CD8-positive, alpha-beta memory T cell (primary cell): Measurements from ENCODE around the gene TEX50. TPM values are rescaled to one million over a fixed set of nuclear protein-coding genes. Genes with fewer than 3 reads are reported as not detected.
"Not testable (repeated sequence)": the region's sequence is repeated elsewhere in the genome, so short reads cannot be mapped to it uniquely, and the experiment has no call there.

ENCODE experiments used
- CTCF ChIA-PET: fragments of 350-600 bp; sonication (Branson Sonifier 250); formaldehyde crosslinking; loops from one replicate; lab custom pipeline; 2021; ENCODE audit warnings: antibody characterized with exemption; lab: Charles Lee
- POLR2A ChIA-PET: fragments of 350-600 bp; sonication (Branson Sonifier 250); formaldehyde crosslinking; loops from one replicate; lab custom pipeline; 2021; ENCODE audit warnings: antibody characterized with exemption; lab: Charles Lee
- DNase-seq, 5 donors: peaks; one replicate each; pipeline versions ENCODE4 v3.0.0 to v3.0.0-alpha.2; 2020 to 2022; ENCODE audit warnings: mixed read lengths in 1 of 5
- H3K27ac ChIP-seq: one replicate; pipeline ENCODE4 v1.7.0; 2013; ENCODE audit warnings: low read depth, mild to moderate bottlenecking, low read length, moderate library complexity
- H3K27me3 ChIP-seq: 2 replicates; pipeline ENCODE4 v1.7.0; 2013; ENCODE audit warnings: low read length, mild to moderate bottlenecking; ENCODE audit not compliant: insufficient read depth, poor library complexity, severe bottlenecking
- H3K36me3 ChIP-seq: 2 replicates; pipeline ENCODE4 v1.7.0; 2013; ENCODE audit warnings: mild to moderate bottlenecking, low read length, moderate library complexity; ENCODE audit not compliant: insufficient read depth
- H3K4me1 ChIP-seq: 2 replicates; pipeline ENCODE4 v1.7.0; 2013; ENCODE audit warnings: mild to moderate bottlenecking, low read length, moderate library complexity; ENCODE audit not compliant: insufficient read depth
- H3K4me3 ChIP-seq: 2 replicates; pipeline ENCODE4 v1.7.0; 2013; ENCODE audit warnings: mild to moderate bottlenecking, low read length
- H3K9me3 ChIP-seq: 2 replicates; pipeline ENCODE4 v1.7.0; 2013; ENCODE audit warnings: mild to moderate bottlenecking, low read length
- H3K27ac Mint-ChIP-seq, 8 donors: one replicate each; pipeline ENCODE4 v1.8.0; 2020 to 2021; ENCODE audit warnings: mixed read lengths in 8 of 8, mild to moderate bottlenecking in 6 of 8, inconsistent platforms in 3 of 8, moderate library complexity in 3 of 8
- H3K27me3 Mint-ChIP-seq, 2 donors: one replicate each; pipeline ENCODE4 v1.8.0; 2020 to 2021; ENCODE audit warnings: mixed read lengths in 2 of 2, mild to moderate bottlenecking in 1 of 2, moderate library complexity in 1 of 2
- H3K36me3 Mint-ChIP-seq, 3 donors: one replicate each; pipeline ENCODE4 v1.8.0; 2020 to 2021; ENCODE audit warnings: mixed read lengths in 3 of 3, inconsistent platforms in 1 of 3, mild to moderate bottlenecking in 1 of 3
- H3K4me1 Mint-ChIP-seq, 3 donors: one replicate each; pipeline ENCODE4 v1.8.0; 2020 to 2021; ENCODE audit warnings: mixed read lengths in 3 of 3, inconsistent platforms in 1 of 3, mild to moderate bottlenecking in 1 of 3
- H3K4me3 Mint-ChIP-seq, 7 donors: one replicate each; pipeline ENCODE4 v1.8.0; 2020 to 2021; ENCODE audit warnings: mixed read lengths in 7 of 7, mild to moderate bottlenecking in 6 of 7, moderate library complexity in 4 of 7, inconsistent platforms in 2 of 7
- H3K9me3 Mint-ChIP-seq, 5 donors: one replicate each; pipeline ENCODE4 v1.8.0; 2020 to 2022; ENCODE audit warnings: mixed read lengths in 5 of 5, mild to moderate bottlenecking in 3 of 5, moderate library complexity in 2 of 5, inconsistent platforms in 1 of 5
- polyA plus RNA-seq: library from polyadenylated mRNA; unstranded; fragments of 300-500 nt; fragmentation: Illumina TruSeq; gene quantifications from one replicate; pipeline ENCODE4 v1.2.3, GENCODE V29; 2021
- total RNA-seq, 2 experiments: library from RNA; stranded (reverse); gene quantifications; one replicate each; pipeline ENCODE4 v1.2.3, GENCODE V29; 2021

TEX50 gene
- total and polyA plus RNA-seq, 3 experiments from 2014 or later = not detected

- CTCF ChIA-PET, H3K4me3 ChIP-seq, H3K27ac ChIP-seq, H3K4me1 ChIP-seq, H3K36me3 ChIP-seq, H3K9me3 ChIP-seq, H3K27me3 ChIP-seq, H3K27ac Mint-ChIP-seq, H3K4me3 Mint-ChIP-seq, POLR2A ChIA-PET: not testable (repeated sequence)
- H3K27me3 Mint-ChIP-seq = peaks cover 7 to 13% of the 10 kb centered on the region in 2 donors
- peaks cover 0 to 26% (median 0%) of the 10 kb centered on the region in 3 donors for H3K36me3 Mint-ChIP-seq
- peaks cover 5 to 14% (median 6%) of the 10 kb centered on the region in 5 donors for H3K9me3 Mint-ChIP-seq
- DNase-seq = peak in 1 of 5 donors; percentile 42
- peaks cover 0 to 12% (median 6%) of the 10 kb centered on the region in 3 donors for H3K4me1 Mint-ChIP-seq
Measured at GRCh38 chr1:173613086-173613485, 22.1 kb upstream of the TEX50 start.

- H3K27ac ChIP-seq = no peak overlapping the region
- Mint-ChIP-seq H3K4me1 (peaks cover 0 to 12% (median 6%) of the 10 kb centered on the region in 3 donors), H3K4me3 (no peak overlapping the region), H3K27me3 (peaks cover 16 to 35% of the 10 kb centered on the region in 2 donors), H3K9me3 (peaks cover 24 to 38% (median 28%) of the 10 kb centered on the region in 5 donors), H3K36me3 (peaks cover 7 to 48% (median 11%) of the 10 kb centered on the region in 3 donors), H3K27ac (peak overlapping the region in 2 of 8 donors; percentile 21 to 46)
- H3K4me3 ChIP-seq = no peak overlapping the region
- H3K27me3 ChIP-seq = no peaks in the 10 kb centered on the region
- DNase-seq = no peak
- ChIA-PET POLR2A (no interaction called here), CTCF (no interaction called here)
- no peaks in the 10 kb centered on the region for H3K9me3 ChIP-seq
- no peaks in the 10 kb centered on the region for H3K36me3 ChIP-seq
- H3K4me1 ChIP-seq = no peaks in the 10 kb centered on the region
Measured at GRCh38 chr1:173616859-173617258, 18.3 kb upstream of the TEX50 start.

DNA sequence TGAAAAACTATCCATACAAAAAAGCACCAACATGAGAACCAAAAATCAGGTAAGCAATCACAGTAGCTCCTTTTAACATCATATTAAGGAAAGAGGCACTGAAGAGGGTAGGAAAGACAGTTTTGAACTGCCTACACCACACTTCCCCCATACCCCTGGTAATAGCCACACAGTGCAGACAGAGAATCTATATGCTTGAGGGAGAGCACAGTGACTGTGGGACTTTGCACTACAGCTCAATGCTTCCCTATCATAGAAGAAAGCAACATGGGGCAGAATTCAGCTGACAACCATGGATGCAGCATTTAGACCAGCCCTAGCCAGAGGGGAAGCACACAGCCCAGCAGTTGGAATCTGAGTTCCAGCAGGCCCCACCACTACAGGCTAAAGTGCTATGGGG is 7.9 kb upstream of the TEX50 start:
- Mint-ChIP-seq H3K4me3 (no peak overlapping the region), H3K9me3 (peaks cover 0 to 7% (median 0%) of the 10 kb centered on the region in 5 donors), H3K27ac (peak overlapping the region in 1 of 8 donors; percentile 20), H3K4me1 (no peaks in the 10 kb centered on the region), H3K36me3 (peaks cover 0 to 7% (median 0%) of the 10 kb centered on the region in 3 donors), H3K27me3 (peaks cover 0 to 11% of the 10 kb centered on the region in 2 donors)
- H3K36me3 ChIP-seq = no peaks in the 10 kb centered on the region
- no peaks in the 10 kb centered on the region for H3K27me3 ChIP-seq
- no peaks in the 10 kb centered on the region for H3K9me3 ChIP-seq
- no peak overlapping the region for H3K27ac ChIP-seq
- H3K4me1 ChIP-seq = no peaks in the 10 kb centered on the region
- POLR2A ChIA-PET = no interaction called here
- H3K4me3 ChIP-seq = no peak overlapping the region
- DNase-seq = no peak
- CTCF ChIA-PET = no interaction called here

GRCh38 chr1:173628888-173629287 is 6.2 kb upstream of the TEX50 start:
- H3K4me3 ChIP-seq = no peak overlapping the region
- no peaks in the 10 kb centered on the region for H3K9me3 ChIP-seq
- no peaks in the 10 kb centered on the region for H3K27me3 ChIP-seq
- no peak overlapping the region for H3K27ac ChIP-seq
- Mint-ChIP-seq H3K4me1 (no peaks in the 10 kb centered on the region), H3K27me3 (peaks cover 0 to 7% of the 10 kb centered on the region in 2 donors), H3K9me3 (peaks cover 0 to under 1% (median 0%) of the 10 kb centered on the region in 5 donors), H3K4me3 (no peak overlapping the region), H3K27ac (peak overlapping the region in 1 of 8 donors; percentile 12), H3K36me3 (no peaks in the 10 kb centered on the region)
- CTCF ChIA-PET = no interaction called here
- no peaks in the 10 kb centered on the region for H3K36me3 ChIP-seq
- H3K4me1 ChIP-seq = no peaks in the 10 kb centered on the region
- POLR2A ChIA-PET = no interaction called here
- no peak for DNase-seq

GRCh38 chr1:173637236-173638042 is 2.3 kb downstream of the TEX50 start:
- H3K36me3 Mint-ChIP-seq, H3K4me3 ChIP-seq, H3K4me3 Mint-ChIP-seq, H3K27me3 Mint-ChIP-seq, H3K9me3 Mint-ChIP-seq, H3K4me1 Mint-ChIP-seq, H3K27me3 ChIP-seq, H3K27ac Mint-ChIP-seq, H3K36me3 ChIP-seq, H3K4me1 ChIP-seq, H3K27ac ChIP-seq, H3K9me3 ChIP-seq, CTCF ChIA-PET, DNase-seq: not testable (repeated sequence)
- POLR2A ChIA-PET = interaction anchor here (0.7 kb wide), 1 partner anchor 892 kb away, joined by 3 read pairs; no protein-coding TSS in a partner anchor

DNA sequence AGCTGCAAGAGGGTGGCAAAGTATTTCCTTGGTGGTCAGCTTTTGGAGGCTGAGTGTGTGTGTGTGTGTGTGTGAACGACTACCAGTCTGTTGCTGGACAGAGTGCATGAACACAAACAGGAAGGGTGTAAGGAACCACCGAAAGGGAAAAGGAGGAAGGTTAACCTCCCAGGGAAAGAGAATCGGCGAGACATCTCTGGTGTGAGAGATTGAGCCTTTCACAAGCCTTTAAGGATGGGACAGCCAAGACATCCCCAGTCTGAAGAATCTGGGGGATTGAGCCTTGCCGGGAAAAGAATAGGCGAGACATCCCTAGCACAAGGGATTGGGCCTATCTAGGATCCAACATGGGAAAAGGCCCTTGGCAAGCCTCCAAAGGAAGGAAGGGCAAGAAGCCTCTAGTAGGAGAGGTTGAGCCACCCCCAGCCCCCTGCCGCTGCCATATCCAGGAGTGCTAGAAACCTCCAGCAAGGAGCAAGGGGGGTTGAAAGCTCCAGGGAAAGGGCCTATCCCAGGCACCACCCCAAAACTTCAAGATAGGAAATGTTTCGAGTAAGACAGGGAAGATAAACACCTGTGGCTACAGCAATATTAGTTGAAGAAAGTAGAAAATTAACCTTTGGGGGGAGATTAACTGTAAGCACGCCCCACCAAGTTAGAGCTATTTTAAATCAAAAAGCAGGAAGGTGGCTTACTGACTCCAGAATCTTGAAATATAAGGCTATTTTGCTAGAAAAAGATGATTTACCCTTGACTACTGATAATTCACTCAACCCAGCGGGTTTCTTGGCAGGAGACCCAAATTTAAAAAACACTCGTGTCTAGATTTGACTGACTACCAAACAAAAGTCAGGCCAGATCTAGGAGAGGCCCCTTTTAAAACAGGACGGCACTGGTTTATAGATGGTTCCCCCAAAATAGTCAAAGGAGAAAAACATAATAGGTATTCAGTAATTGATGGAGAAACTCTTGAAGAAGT is 3.2 kb downstream of the TEX50 start:
- Histone ChIP-seq H3K4me1 (no peaks in the 10 kb centered on the region), H3K4me3 (no peak overlapping the region), H3K36me3 (no peaks in the 10 kb centered on the region), H3K27ac (no peak overlapping the region), H3K9me3 (no peaks in the 10 kb centered on the region), H3K27me3 (no peaks in the 10 kb centered on the region)
- H3K27ac Mint-ChIP-seq = no peak overlapping the region
- H3K9me3 Mint-ChIP-seq = peaks cover 3 to 9% (median 8%) of the 10 kb centered on the region in 5 donors
- no peaks in the 10 kb centered on the region for H3K4me1 Mint-ChIP-seq
- H3K4me3 Mint-ChIP-seq = no peak overlapping the region
- CTCF ChIA-PET = no interaction called here
- peaks cover 0 to 4% (median 0%) of the 10 kb centered on the region in 3 donors for H3K36me3 Mint-ChIP-seq
- no peak for DNase-seq
- POLR2A ChIA-PET = no interaction called here
- peaks cover 0 to 6% of the 10 kb centered on the region in 2 donors for H3K27me3 Mint-ChIP-seq

- Histone ChIP-seq H3K36me3 (no peaks in the 10 kb centered on the region), H3K27ac (no peak overlapping the region), H3K9me3 (no peaks in the 10 kb centered on the region), H3K27me3 (no peaks in the 10 kb centered on the region), H3K4me1 (no peaks in the 10 kb centered on the region), H3K4me3 (no peak overlapping the region)
- ChIA-PET POLR2A (no interaction called here), CTCF (no interaction called here)
- Mint-ChIP-seq H3K27me3 (peaks cover 0 to 6% of the 10 kb centered on the region in 2 donors), H3K27ac (no peak overlapping the region), H3K9me3 (peaks cover 3 to 9% (median 8%) of the 10 kb centered on the region in 5 donors), H3K4me3 (no peak overlapping the region), H3K36me3 (peaks cover 0 to 4% (median 0%) of the 10 kb centered on the region in 3 donors), H3K4me1 (no peaks in the 10 kb centered on the region)
- DNase-seq = no peak
Measured at GRCh38 chr1:173639102-173639501, 4.0 kb downstream of the TEX50 start.
